ENCODE results near the gene DIAPH1.

Gene DIAPH1

DNA sequence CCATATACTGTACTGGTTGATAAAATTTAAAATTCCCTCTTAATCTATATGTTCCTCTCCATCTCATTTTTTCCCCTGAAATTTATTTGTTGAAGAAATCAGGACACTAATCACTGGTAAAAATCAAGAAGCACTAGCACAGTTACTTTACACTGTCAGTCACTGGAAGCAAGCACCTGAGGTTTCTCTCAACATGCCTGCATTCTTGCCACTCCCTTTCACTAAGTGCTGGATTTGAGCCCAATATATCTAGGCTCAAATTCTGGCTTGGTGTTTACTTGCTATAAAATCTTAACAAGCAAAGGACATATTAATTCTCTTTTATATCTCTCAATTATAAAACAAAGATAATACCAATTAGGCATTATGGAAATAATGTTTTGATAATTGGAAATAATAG is 58.6 kb downstream of the DIAPH1 start:
- DNase-seq, result no peak

DNA sequence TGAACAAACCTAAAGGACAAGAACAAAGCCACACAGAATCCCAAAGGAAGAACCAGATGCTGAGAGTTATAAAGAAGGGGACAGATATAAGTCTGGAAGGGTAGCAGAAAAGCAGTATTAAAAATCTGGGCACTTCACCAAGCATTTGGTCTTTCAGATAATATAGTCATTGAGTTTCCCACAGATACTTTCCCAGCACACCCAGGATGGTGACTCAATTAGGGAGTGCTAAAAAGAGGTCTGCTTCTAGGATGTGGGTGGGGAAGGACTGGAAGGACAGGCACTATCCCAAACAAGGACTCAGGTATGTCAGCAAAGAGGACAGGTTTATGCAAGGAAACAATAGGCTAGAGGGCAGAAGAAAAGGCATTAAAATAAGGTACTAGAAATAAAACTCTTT is 59.3 kb downstream of the DIAPH1 start:
- no peak for DNase-seq

DNA sequence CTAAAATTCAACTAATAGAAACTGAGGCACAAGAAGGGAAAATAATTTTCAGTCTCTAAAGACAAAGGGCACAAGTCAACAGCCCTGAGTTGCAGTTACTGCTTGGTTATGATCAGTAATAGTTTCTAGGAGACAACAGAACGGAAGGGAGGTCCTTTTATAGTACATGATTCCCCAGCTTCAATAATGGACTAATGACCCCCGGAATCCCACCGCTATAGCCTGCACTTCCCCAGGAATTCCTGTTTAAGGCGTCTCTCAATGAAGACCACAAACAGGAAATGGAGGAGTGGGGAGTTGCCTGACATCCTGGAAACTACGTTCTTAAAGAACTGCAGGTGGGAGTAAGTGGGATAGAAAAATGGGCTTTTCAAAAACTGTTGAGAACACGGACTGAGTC is 60.6 kb downstream of the DIAPH1 start:
- DNase-seq, result no peak

DNA sequence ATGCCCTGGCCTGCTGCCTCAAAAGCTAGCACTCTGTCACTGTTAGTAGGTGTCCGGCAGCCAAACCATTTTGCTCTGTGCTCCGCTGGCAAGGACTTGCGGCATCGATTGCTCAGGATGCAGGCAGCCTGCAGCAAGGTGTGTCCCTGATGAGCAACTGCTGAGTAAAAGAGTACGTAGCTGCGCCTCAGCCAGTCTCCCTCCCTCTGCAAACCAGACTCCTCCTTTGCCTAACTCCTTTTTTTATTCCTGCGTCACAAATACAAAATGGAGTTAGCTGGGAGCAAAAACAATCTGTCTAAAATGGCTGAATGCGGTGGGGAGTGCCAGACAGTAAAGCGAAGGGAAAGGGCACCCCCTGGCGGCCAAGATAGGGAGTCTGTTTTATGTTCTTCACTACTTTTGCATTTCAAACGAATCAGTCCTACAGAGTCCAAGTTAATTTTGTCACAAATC is 61.1 kb downstream of the DIAPH1 start:
- peak; percentile 68 for DNase-seq

DNA sequence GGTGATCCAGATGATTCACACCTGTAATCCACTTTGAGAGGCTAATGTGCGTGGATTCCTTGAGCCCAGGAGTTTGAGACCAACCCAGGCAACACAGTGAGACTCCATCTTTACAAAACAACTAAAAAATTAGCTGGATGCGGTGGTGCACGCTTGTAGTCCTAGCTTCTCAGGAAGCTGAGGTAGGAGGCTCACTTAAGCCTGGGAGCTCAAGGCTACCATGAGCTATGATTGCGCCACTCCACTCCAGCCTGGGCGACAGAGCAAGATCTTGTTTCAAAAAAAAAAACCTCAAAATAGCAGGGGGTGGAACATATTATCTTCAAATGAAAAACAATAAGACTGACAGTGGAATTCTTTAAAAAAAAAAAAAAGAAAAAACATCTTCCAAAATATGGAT is 70.9 kb downstream of the DIAPH1 start:
- DNase-seq, result no peak

DNA sequence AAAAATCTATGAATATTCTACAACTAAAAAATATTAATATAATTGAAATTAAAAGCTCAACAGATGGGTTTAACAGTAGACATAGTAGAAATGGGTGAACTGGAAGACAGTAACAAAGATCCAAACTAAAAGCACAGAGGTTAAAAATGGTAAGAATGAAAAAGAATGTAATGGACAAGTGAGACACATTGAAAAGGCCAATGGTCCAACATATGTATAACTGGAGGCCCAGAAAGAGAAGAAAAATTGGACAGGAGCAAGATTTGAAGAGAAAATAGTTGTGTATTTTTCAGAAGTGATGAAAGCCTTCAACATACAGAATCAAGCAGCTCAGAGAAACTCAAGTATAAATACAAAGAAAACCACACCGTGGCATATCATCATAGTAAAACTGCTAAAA is 71.3 kb downstream of the DIAPH1 start:
- no peak for DNase-seq

DNA sequence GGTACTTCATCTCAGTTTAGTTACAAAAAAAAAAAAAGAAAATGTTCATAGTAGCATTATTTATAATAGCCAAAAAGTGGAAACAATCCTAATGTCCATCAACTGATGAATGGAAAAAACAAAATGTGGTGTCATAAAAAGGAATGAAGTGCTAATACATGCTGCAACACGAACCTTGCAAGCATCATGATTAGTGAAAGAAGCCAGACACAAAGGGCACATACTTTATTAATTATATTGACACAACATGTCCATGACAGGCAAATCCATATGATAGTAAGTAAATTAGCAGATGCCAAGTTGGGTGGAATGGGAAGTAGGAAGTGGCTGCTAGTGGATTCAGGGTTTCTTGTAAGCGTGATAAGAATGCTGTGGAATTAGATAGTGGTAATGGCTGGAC is 75.7 kb downstream of the DIAPH1 start:
- DNase-seq, result no peak

DNA sequence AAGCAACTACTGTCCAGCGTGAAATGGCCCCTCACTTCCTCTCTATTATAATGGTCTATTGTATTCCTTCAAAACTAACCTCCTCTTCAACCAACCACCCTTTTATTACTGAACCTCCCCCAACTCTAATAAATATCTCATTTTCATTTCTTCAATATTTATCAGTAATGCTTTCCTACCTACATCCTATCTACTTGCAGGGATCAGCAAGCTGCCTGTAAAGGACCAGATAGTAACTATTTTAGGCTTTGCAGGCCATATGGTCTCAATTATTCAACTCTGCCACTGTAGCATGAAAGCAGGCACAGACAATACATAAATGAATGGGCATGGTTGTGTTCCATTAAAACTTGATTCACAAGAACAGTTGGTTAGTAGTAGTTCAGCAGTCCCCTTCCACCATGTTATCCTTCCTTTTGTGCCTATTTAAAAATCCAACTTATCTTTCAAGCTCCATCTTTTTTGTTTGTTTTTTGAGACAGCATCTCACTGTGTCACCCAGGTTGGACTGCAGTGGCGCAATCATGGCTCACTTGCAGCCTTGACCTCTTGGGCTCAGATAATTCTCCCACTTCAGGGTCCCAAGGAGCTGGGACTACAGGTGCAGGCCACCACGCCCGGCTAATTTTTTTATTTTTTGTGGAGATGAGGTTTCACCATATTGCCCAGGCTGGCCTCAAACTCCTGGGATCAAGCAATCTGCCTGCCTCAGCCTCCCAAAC is 84.1 kb downstream of the DIAPH1 start:
- no peak for DNase-seq

DNA sequence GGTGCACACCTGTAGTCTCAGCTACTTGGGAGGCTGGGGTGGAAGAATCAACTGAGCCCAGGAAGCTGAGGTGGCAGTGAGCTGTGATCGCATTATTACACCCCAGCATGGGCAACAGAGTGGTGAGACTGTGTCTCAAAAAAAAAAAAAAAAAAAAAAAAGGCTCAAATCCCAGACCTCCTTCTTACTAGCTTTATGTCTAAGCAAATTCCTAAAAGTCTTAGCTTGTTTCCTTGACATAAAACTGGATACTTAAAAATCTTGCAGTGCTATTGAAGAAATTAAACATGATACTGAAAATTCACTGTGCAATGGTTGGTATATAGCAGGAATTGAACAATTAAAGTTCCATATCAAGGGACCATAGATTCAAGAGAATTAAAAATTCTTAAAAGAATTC is 84.9 kb downstream of the DIAPH1 start:
- no peak for DNase-seq

DNA sequence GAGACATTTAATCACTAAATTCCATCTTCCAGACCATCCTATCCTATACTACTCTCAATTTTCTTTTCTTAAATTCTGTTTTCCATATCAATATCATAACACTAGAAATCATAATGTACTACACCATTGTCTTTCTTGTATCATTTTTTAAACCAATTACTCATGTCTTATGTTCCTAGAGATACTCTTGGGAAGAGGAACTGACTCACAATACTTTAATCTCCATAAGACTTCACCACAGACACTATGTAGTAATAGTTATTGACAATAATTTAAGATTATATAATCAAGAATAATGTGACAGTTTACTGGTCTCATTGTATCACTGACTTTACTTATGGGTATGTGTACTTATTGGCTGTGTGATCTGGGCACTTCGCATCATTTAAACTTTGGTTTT is 86.1 kb downstream of the DIAPH1 start:
- no peak for DNase-seq

DNA sequence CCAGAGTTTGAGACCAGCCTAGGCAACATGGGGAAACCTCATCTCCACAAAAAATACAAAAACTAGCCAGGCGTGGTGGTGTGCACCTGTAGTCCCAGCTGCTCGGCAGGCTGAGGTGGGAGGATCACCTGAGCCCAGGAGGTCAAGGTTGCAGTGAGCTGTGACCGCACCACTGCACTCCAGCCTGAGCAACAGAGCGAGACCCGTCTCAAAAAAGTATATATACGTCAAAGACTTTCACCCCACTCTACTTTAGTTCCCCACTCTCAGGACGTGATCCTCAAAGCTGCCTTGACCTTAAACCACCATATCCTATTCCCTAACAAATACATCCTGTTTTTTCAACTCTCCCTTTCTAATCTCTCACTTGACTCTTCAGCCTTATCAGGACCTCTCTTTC is 88.9 kb downstream of the DIAPH1 start:
- DNase-seq, result no peak

DNA sequence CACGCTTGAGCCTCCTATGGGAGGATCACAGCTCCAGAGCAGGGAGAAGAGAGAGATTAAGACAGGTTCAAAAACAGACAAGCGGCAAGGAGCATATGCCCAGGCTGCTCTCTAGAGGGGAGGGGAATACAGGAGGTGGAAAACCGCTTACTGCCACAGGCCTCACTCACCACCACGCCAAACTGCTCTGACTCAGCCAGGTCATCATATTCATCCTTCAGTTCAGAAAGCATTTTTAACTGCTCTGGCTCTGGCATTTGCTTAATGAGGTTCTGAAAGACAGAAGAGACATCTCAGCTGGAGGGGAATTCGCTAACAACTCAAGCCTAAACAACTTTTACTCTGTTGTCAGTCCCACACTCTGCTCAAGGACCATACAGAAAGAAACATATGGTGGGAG is 89.8 kb downstream of the DIAPH1 start:
- no peak for DNase-seq

DNA sequence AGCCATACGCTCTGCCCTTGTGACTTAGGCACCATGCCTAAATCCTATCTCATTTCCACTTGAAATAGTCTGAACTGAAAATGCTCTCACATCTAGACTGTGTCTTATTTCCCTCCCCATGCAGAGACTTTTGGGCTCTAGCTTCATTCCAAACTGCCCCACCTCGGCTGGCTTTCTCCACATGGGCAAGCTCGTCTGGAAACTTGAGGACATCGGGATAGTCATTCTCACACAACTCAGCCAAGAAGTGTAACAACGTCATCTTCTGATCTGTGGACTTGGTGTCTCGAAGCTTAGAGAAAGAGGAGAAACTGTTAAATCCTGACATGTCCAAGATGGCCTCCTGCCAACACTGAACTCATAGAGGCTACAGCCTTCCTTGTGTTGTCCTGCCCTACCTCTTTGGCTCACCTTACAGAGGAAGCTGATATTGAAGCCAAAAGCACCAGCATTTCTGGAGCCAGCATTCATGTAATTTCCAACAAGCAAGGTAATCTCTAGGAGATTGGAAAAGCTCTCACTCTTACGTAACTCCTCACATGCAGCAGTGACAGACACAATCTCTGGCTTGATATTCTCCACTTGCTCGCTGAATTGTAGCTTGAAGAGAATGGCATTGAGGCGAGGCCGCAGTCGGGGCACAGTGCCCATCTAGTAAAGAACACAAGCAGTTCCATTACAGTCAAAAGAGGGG is 90.4 kb downstream of the DIAPH1 start:
- DNase-seq, result no peak

DNA sequence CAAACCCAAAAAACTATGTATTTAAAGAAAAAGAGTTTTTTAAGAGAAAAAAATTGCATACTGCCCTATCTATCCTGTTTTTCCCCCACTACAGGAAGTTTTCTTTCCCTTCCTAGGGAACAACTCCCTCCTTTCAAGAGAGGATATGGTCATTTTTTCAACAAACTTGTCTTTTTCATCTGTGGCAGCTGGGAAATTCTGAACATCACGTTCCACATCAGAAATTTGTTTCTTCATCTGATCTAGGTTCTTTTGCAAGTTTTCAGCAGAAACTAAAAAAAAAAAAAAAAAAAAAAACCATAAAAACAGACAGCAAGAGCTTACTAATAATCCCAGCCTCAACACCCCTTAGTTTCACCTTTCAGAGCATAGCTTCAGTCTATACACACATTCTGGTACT is 91.4 kb downstream of the DIAPH1 start:
- DNase-seq, result no peak

DNA sequence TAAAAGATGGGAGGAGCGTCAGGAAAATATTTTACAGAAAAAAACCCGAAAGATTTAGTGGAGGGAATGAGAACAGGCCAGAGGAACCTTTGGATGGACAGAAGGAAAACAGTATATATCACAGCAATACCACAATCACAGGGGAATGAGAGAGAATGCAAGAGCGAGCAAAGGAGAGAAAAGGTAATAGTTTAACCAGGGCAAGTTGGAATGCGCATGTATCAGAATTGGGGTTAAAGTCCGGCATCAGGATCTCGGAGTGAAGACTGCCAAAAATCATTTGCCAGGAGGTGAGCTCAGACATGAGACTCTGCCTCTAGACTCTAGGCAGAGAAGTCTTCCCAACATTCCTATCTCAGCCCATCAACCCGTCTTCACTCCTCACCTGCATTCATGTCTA is 93.1 kb downstream of the DIAPH1 start:
- DNase-seq, result no peak

DNA sequence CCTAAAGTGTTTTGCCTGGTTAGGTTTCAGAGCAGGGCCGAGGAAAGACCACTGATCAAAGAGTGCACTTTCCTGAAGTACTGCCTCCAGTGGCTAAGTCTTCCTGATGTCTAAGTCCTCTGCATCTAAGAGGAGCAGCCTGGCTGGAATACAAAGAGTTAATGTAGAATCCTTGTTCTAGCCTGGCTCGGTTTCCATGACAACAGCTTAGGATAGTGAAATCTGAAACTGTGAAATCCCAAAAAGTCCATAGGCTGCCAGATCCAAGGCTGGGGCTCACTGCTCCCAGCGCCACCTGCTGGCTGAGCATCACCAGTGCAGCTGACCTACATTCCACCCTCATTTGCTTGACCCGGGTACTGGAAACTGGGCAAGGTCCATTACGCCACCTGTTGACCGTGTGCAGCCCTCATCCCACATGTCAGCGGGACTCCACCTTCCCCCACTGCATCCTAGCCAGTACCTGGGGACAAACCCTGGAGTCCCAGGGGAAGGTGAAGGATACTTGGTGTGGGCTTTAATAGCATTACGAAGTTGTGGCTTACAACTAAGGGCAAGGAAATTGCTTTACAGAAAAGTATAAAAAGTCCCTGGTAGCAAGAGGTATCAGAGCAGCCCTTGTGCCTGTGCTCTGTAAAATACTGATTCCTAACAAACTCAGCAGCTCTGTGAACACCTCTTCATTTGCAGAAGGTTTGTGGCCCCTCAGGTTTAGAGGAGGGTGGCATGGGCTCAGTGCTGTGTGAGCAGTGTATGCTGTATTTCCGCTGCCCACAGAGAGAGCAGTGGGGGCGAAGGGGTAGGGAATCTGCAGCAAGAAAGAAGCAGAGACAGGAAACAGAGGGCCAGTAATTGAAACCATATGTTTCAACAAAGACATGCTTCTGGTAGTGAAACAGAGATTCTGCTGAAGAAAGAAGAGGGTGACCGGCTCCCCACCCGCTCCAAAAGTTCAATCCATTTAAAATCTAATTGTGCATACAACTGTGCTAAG is 93.9 kb downstream of the DIAPH1 start:
- DNase-seq, result peak; percentile 58

DNA sequence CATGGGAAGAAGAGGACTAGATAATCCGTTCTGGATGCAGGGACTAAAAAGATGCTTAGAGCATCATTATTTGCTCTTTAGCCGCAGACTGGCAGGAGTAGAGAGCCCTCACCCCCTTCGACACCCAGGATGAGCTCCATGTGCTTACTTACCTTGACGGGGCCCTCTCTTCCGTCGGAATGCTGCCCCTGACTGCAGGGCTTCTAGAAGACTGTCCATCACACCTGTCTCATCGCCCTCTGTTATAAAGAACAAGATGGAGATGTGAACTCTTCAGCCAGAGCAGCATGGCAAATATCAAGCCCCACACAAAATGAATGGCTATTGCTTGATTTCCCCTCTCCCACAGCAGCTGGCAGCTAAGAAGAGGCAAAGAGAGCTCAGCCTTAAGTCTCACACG is 94.8 kb downstream of the DIAPH1 start:
- DNase-seq, result no peak

DNA sequence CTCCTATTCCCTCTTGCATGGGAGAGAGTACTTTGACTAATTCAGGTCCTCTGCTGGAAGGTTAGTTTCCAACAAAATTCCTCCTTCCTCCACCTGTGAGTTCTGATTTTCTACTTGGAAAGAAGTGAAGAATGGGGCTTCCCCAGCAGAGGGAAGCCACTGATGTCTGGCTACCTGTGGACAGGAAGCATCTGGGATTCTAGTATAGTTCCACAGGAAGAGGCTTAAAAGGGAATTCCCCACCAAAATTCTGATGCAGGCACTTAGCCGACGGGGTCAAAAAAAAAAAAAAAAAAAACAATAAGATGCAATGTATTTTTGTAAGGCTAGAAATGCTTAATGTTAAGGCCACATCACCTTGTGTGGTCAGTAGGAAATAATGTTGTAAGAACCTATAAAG is 96.5 kb downstream of the DIAPH1 start:
- DNase-seq, result no peak

DNA sequence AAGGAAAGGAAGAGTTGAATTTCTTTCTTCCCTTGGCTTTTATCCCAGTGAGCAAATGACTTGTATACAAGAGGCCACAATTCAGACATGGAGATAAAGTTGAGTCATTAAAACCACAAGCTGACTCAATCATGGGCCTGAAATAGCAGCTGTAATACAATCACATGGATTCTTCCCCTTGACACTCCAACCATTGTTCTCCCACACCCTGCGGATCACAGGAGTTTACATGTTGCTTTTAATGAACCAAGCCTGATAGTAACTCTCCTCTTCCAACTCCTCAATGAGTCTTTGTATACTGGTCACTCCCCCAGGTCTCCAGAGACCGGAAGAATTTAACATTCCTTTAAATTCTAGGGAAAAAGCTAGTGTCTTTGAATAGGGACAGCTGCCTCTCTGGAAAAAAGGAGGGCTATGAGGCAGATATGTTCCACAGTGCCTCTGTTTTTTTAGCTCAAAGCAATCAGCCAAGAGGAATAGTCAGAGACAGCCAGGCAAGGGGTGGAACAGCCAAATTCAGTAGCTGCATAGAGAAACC is 97.5 kb downstream of the DIAPH1 start:
- DNase-seq, result no peak

DNA sequence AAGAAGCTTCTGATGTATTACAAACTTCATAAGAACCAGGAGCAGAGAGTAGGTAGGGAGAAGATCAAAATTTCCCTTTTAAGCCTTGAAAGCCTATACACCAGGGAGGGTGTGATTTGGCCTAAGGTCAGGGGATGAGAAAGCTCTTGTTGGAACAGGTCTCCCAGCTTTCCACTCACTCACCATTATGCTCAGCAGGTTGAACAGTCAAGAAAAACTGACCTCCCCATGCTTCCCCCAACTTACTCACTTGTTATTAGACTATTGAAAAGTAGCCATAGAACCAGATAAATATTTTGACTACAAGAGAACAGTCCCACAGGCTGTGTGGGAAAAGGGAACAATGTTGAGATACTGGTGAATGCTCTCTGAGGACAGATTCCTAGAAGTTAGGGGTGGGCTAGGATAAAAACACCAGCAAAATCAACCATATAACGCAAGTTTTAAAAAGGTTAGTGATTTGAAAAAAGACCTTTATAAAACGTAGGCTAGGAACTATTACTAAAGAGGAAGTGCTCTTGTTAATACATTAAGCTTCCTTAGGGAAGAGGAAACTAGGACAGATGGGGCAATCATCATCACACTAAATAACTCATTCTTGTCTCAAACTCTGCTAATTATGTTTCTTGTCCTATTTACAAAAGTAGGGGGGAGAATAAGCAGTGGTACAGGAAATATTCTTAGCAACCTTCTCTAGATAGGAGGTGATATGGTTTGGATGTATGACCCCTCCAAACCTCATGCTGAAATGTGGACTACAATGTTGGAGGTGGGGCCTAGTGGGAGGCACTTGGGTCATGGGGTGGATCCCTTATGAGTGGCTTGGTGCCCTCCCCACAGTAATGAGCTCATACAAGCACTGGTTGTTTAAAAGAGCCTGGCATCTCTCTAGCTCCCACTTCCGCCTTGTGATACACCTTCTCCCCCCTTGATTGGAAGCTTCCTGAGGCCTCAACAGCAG is 98.9 kb downstream of the DIAPH1 start:
- DNase-seq, result no peak

DNA sequence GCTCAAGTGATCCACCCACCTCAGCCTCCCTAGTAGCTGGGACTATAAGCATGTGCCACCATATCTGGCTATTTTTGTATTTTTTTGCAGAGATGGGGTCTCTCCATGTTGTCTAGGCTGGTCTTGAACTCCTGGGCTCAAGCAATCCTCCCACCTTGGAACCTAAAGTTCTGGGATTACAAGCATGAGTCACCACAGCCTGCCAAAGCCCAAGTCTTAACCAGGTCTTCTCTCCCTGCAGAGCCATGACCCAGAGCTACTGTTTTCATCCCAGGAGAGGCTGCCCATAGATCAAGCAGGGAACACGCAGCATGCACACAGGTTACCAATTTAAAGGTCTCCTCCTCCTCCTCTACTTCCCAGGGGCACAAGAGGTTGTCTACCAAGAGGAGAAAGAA is 100.2 kb downstream of the DIAPH1 start:
- DNase-seq, result no peak

Data from CD4-positive, alpha-beta T cell treated with Interleukin-15 for 1 hour (primary cell).